NCI-H345 (cell line): ENCODE results near the gene TCP1.
"Not testable (repeated sequence)": the region's sequence is repeated elsewhere in the genome, so short reads cannot be mapped to it uniquely, and the experiment has no call there.

Experiments
- DNase-seq: peaks from one replicate; lab custom pipeline; 2025; lab: John Stamatoyannopoulos, UW

Gene TCP1

GRCh38 chr6:159739341-159739740, 50.1 kb downstream of the TCP1 start:
- DNase-seq, result no peak

DNA sequence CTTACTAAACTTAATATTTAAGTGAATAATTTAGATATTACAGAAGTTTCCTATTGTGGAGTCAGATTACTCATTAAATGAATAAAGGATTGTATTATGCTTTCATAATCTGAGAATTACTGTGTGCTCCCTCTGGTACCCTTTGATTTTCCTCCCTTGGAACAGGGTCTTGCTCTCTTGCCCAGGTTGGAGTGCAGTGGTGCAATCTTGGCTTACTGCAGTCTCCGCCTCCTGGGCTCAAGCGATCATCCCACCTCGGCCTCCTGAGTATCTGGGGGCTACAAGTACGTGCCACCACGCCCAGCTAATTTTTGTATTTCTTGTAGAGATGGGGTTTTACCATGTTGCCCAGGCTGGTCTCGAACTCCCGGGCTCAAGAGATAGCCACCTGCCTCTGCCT, 52.5 kb downstream of the TCP1 start:
- DNase-seq, result no peak

DNA sequence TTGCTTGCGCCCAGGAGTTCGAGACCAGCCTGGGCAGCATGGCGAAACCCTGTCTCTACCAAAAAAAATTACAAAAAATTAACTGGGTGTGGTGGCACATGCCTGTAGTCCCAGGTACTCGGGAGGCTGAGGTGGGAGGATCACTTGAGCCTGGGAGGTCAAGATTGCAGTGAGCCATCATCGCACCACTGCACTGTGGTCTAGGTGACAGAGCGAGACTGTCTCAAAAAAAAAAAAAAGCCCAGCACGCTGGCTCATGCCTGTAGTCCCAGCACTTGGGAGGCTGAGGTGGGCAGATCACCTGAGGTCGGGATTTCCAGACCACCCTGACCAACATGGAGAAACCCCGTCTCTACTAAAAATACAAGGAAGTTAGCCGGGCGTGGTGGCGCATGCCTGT, 56.0 kb downstream of the TCP1 start:
- not testable (repeated sequence) for DNase-seq

- DNase-seq, result not testable (repeated sequence)
These were observed 56.9 kb downstream of the TCP1 start for GRCh38 chr6:159732550-159732949.

- DNase-seq, result no peak
These were observed 59.1 kb downstream of the TCP1 start for GRCh38 chr6:159730332-159730676.

- DNase-seq, result no peak
These were observed 59.6 kb downstream of the TCP1 start for GRCh38 chr6:159729598-159730331.

- no peak for DNase-seq
These were observed 60.9 kb downstream of the TCP1 start for GRCh38 chr6:159728531-159728964.
